ENCODE results near the gene ABCC1.

- TF ChIP-seq CTCF (conservative IDR thresholded peaks at IDR 0.05; ENCODE audit: low read depth, low read length) (no peak), CEBPB (IDR thresholded peaks at IDR 0.05; ENCODE audit: low read depth, low read length) (no peak), POLR2A (IDR thresholded peaks at IDR 0.05; ENCODE audit: low read depth, low read length) (no peak), USF2 (IDR thresholded peaks at IDR 0.05; ENCODE audit: low read depth, low read length) (no peak), RAD21 (IDR thresholded peaks at IDR 0.05; ENCODE audit: low read length) (no peak), MXI1 (IDR thresholded peaks at IDR 0.05; ENCODE audit: borderline replicate concordance, low read depth, low read length) (no peak), NFE2L2 (IDR thresholded peaks at IDR 0.05; ENCODE audit: low read depth, low read length) (no peak), MAZ (IDR thresholded peaks at IDR 0.05; ENCODE audit: borderline replicate concordance, low read depth, low read length) (no peak), SMC3 (IDR thresholded peaks at IDR 0.05; ENCODE audit: low read depth, low read length) (no peak), MAFK (IDR thresholded peaks at IDR 0.05; ENCODE audit: low read depth, low read length) (no peak), RCOR1 (IDR thresholded peaks at IDR 0.05; ENCODE audit: insufficient replicate concordance, low read length) (no peak), CHD1 (IDR thresholded peaks at IDR 0.05; ENCODE audit: low read depth, low read length) (no peak), BHLHE40 (IDR thresholded peaks at IDR 0.05; ENCODE audit: low read depth, low read length) (no peak), FOS (IDR thresholded peaks at IDR 0.05; ENCODE audit: low read depth, low read length) (no peak)
Observed at GRCh38 chr16:16096858-16097213, 147.4 kb downstream of the ABCC1 start.

Measured in IMR-90 (cell line).